Choroid plexus epithelial cell (primary cell): ENCODE measurements around the gene SLC16A10.

Experiments
- DNase-seq: peaks from one replicate; pipeline ENCODE4 v3.0.0-alpha.2; 2010; ENCODE audit warnings: low read depth
- H3K4me3 ChIP-seq: 2 replicates; pipeline ENCODE4 v1.5.1; 2011; ENCODE audit warnings: low read depth, mild to moderate bottlenecking, control low read depth, low read length, moderate library complexity
- TF ChIP-seq, protein P1 (sequence below): conservative IDR thresholded peaks from 2 replicates; pipeline ENCODE4 v1.5.1; 2011; ENCODE audit warnings: low read depth, mild to moderate bottlenecking, control low read depth, inconsistent platforms, low read length, moderate library complexity

The SLC16A10 gene, protein sequence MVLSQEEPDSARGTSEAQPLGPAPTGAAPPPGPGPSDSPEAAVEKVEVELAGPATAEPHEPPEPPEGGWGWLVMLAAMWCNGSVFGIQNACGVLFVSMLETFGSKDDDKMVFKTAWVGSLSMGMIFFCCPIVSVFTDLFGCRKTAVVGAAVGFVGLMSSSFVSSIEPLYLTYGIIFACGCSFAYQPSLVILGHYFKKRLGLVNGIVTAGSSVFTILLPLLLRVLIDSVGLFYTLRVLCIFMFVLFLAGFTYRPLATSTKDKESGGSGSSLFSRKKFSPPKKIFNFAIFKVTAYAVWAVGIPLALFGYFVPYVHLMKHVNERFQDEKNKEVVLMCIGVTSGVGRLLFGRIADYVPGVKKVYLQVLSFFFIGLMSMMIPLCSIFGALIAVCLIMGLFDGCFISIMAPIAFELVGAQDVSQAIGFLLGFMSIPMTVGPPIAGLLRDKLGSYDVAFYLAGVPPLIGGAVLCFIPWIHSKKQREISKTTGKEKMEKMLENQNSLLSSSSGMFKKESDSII

DNA sequence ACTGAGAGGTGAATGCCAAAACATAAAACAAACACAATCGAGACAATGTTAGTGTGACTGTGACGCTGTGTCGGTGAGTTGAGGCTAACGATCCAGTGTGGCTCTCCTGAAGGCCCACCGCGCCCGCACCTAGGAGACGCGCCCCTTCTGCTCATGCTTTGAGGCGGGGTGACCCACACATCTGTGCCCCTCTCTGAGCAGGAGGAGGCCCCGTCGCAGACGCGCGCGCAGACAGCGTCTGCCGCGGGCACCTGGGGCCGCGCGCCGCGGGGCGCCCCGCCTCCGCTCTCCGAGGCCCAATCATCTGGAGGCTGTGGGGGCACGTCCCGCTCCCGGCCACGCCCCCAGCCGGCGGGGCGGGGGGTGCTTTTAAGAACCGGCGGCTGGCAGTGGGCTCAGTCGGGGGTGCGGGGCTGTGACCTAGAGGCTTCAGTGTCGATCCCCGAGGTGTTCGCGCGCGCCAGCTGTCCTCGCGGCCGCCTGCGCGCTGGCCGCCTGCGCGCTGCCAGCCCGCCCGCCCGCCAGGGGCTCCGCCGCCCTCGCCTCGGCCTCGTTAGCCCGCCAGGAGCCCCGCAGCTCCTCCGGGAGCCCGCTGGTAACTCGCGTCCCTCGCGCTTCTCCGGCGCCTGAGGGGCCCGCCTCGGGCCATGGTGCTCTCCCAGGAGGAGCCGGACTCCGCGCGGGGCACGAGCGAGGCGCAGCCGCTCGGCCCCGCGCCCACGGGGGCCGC, at the start of gene SLC16A10:
TSS of gene SLC16A10 (plus strand) at position 398 of the 730 bp plus-strand sequence. CDS start at position 648, 250 bp downstream.
- DNase-seq: no peak
- peak within 1 kb of the TSS; percentile 56 for H3K4me3 ChIP-seq
- TF ChIP-seq, protein P1, sequence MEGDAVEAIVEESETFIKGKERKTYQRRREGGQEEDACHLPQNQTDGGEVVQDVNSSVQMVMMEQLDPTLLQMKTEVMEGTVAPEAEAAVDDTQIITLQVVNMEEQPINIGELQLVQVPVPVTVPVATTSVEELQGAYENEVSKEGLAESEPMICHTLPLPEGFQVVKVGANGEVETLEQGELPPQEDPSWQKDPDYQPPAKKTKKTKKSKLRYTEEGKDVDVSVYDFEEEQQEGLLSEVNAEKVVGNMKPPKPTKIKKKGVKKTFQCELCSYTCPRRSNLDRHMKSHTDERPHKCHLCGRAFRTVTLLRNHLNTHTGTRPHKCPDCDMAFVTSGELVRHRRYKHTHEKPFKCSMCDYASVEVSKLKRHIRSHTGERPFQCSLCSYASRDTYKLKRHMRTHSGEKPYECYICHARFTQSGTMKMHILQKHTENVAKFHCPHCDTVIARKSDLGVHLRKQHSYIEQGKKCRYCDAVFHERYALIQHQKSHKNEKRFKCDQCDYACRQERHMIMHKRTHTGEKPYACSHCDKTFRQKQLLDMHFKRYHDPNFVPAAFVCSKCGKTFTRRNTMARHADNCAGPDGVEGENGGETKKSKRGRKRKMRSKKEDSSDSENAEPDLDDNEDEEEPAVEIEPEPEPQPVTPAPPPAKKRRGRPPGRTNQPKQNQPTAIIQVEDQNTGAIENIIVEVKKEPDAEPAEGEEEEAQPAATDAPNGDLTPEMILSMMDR: no peak

DNA sequence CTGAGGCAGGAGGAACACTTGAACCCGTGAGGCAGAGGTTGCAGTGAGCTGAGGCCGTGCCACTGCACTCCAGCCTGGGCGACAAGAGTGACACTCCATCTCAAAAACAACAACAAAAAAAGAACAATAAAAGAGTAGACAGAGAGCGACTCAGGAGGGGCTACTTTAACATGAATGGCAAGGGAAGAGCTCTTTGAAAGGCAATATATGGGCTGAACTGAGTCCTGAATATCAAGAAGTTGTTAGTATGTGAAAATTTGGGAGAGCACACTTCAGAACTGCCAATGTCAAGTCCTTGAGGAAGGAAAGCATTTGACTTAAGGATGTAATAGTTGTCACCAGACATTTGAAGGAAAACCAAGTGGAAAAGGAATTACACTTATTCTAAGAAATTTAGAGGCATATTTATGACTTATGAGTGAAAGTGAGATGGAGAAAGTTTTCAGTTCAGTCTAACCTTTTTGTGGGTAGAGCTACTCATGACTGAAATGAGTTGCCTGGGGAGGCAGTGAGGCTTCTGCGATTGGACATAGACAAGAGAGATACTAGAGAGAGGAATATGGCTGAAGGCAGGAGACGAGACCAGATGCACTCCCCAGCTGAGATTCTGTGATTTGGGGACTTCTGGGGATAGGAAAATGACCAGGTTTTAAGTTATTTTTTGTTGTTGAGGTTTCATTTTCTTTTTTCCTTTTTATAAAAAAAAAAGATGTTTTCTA, 48.6 kb upstream of the SLC16A10 start:
- TF ChIP-seq, protein P1: no peak
- DNase-seq: no peak
- no peak overlapping the region for H3K4me3 ChIP-seq

DNA sequence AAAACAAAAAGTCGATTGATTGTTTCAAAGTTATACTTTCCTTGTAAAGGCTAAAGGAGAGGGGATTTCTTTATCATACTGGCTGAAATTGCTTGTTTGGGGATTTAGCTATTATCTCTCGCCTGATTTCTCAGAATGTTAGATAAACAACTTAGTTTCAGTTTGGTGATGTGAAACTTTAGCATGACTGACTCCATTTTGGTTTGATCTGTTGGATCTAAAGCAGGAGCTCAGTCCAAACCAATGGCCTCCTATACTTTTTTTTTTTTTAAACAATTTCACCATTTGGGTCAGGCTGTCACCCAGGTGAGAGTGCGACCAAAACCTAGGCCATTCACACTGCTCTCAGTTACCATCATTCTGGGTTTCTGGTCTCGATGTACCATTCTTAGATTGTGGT, 45.4 kb upstream of the SLC16A10 start:
- TF ChIP-seq, protein P1: no peak
- H3K4me3 ChIP-seq: no peak overlapping the region
- DNase-seq: no peak

DNA sequence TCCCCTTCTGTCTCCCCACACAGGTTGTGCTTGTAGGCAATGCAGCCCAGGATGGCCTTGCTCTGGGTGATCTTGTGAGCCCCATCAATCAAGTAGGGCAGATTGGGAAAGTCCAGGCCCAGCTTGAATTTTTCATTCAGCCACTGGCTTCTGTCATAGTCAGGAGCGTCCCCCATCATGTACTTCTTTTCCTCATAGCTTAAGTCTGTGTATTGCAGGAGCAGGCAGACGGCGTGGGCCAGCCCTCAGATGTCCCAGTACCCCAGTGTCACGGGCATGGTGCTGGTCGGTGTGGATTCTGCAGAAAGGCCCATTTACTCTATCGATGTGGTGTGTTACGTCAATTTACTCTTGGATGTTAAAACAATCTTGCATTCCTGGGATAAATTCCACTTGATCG, 40.1 kb upstream of the SLC16A10 start:
- DNase-seq: no peak
- TF ChIP-seq, protein P1: no peak
- no peak overlapping the region for H3K4me3 ChIP-seq

DNA sequence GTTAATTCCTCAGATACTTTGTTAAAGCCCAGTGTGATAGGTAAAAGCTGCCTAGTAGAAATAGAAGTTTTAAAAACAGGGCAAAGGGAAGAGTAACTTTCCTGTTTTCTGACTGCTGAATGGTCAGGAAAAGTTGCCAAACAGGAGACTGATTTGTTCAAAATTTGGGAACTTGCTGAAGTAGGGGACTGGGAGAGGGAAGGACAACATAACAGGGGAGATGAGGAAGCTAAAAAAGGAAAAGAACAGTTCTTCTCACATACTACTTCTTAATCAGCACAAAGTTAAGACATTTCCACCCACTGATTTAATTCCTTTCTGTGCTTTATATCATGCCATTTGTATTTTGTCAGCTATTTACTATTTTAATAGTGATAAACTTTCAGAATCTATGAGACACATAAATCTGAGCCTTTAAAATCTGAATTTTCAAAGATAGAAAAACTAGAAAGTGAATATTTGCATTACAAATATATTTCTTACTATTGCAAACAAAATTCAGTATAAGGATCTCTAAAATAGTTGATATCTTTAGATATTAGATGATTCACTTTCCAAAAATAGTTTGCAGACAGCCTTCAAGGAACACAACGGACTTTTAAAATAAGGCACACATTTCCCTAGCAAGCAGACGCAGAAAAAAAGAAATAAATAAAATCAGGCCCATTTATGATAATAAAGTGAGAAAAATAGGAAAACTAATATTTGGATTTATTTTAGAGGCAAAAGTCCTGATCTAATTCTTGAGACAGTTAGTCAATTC, 36.9 kb upstream of the SLC16A10 start:
- H3K4me3 ChIP-seq: no peak overlapping the region
- TF ChIP-seq, protein P1: no peak
- no peak for DNase-seq

DNA sequence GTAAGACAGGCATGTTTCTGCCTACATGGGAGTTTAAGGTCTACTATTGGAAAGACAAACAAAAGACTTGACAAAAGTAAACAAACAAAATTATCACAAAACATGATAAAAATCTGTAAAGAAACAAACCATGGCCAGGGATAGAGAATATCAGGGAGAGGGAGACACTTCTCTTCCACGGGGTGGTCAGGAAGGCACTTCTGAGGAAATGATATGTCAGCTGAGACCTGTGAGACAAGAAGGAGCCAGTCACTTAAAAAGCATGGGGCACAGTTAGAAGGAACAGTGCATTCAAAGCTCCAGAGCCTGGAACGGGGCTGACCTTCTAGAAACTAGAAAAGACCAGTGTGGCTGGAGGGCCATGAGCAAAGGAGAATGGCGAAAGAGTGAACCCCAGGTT, 35.1 kb upstream of the SLC16A10 start:
- TF ChIP-seq, protein P1: no peak
- DNase-seq: no peak
- H3K4me3 ChIP-seq: no peak overlapping the region
